ENCODE data around the gene BABAM2.

- TF ChIP-seq CTCF (IDR thresholded peaks at IDR 0.05), result no peak
- no peak for TF ChIP-seq POLR2A (IDR thresholded peaks at IDR 0.05)
Measured at GRCh38 chr2:28054916-28055315, 164.4 kb downstream of the BABAM2 start.

All from thyroid gland (tissue), 4 donors.